Measurements from ENCODE around the gene SLC12A2.

Gene SLC12A2

DNA sequence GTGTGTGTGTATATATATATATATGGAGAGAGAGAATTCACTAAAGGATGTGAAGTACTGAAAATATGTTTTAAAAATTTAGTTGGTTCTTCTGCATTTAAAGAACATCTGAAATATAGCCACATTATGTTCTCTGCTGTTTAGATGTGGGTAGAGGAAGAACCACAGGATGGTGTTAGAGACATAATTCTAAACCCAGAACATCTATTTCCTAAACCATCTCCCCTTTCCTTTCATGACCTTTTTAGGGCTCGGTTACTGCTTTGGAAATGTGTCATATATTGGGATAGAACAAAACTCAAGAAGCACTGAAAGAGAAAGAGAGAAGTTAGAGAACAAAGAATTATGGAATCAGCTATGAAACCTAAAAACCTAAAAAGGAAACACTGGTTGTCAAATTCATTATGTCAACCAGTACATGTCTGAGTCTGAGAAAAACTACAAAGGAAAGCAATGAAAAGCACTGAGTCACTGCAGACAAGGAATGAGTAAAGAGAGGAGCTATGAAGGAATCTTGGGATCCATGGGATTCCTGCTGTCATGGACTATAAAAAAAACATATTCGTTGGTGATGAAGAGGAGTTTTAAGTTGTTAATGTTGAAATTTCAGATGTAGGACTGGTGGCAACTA lies 28.4 kb downstream of the SLC12A2 start:
- no peak overlapping the region for H3K27ac ChIP-seq
- TF ChIP-seq, protein P1, sequence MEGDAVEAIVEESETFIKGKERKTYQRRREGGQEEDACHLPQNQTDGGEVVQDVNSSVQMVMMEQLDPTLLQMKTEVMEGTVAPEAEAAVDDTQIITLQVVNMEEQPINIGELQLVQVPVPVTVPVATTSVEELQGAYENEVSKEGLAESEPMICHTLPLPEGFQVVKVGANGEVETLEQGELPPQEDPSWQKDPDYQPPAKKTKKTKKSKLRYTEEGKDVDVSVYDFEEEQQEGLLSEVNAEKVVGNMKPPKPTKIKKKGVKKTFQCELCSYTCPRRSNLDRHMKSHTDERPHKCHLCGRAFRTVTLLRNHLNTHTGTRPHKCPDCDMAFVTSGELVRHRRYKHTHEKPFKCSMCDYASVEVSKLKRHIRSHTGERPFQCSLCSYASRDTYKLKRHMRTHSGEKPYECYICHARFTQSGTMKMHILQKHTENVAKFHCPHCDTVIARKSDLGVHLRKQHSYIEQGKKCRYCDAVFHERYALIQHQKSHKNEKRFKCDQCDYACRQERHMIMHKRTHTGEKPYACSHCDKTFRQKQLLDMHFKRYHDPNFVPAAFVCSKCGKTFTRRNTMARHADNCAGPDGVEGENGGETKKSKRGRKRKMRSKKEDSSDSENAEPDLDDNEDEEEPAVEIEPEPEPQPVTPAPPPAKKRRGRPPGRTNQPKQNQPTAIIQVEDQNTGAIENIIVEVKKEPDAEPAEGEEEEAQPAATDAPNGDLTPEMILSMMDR (conservative IDR thresholded peaks at IDR 0.05), result no peak

DNA sequence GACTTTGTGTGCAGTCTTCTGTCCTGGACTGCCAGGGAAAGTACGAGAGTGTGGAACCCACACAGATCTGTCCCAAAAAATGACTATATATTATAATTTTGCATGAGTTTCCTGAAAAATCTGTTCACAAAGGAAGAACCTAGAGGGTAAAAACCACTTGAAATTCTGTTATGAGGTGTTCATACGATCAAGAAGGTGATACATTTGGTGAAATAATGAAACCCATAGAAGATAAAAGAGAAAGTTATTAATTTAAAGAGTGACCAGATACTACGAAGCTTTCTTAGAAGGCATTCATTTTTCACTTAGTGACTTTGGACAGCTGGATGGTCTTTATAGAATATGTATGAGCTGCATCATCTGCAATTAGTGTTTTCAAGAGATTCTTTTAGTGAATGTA lies 32.9 kb downstream of the SLC12A2 start:
- no peak overlapping the region for H3K27ac ChIP-seq
- TF ChIP-seq, protein P1 (conservative IDR thresholded peaks at IDR 0.05), result no peak

DNA sequence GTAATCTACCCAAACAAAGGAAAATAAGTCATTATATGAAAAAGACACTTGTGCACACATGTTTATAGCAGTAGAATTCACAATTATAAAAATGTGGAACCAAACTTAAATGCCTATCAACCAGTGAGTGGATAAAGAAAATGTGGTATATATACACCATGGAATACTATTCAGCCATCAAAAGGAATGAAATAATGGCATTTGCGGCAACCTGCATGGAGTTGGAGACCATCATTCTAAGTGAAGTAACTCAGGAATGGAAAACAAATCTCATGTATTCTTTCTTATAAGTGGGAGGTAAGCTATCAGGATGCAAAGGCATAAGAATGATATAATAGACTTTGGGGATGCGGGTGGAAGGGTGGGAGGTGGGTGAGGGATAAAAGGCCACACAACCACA lies 34.6 kb downstream of the SLC12A2 start:
- TF ChIP-seq, protein P1 (conservative IDR thresholded peaks at IDR 0.05), result no peak
- H3K27ac ChIP-seq, result no peak overlapping the region

DNA sequence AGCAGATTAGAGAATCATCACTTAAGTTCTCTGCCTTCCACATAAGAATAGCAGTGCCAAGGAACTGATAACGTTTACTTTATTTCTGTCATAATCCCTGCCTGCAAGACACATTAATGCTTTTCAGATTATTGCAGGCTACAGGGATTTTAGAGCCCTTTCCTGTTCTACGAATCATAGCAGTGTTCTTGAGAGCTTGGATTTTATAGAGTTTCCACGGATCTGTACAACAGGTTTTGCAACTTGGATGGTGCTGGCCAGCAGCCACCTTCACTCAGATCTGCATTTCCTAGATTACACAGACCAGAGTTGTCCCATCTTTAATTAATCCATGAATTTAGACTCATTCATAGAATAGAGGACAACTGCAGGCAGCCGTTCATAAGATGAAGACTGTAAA lies 38.1 kb downstream of the SLC12A2 start:
- TF ChIP-seq, protein P1 (conservative IDR thresholded peaks at IDR 0.05), result no peak
- H3K27ac ChIP-seq, result peak overlapping the region; percentile 81

DNA sequence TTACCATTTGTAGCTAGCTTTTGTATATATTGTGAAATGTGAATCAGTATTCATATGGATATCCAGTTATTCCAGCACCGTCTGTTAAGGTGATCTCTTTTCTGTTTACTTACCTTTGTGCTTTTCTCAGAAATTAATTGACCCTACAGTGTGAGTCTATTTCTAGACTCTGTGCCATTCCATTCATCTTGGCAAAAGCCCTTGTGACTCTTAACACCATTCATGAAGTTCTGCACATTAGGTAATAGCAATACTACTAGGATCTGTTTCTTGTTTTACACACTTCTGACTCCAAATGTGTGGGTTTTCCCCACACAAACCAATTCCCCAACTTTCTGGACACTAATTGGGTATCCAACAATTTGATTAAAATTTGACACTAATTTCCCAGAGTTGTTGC lies 40.4 kb downstream of the SLC12A2 start:
- H3K27ac ChIP-seq, result no peak overlapping the region
- TF ChIP-seq, protein P1 (conservative IDR thresholded peaks at IDR 0.05), result no peak

DNA sequence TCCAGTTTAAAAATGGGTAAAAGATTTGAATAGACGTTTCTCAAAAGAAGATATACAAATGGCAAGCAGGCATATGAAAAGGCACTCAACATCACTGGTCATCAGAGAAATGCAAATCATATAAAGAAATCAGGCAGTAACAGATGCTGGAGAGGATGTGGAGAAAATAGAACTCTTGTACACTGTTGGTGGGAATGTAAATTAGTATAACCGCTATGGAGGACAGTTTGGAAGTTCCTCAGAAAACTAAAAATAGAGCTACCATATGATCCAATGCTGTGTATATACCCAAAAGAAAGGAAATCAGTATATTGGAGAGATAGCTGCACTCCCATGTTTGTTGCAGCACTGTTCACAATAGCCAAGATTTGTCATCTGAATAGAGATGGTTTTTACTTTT lies 42.7 kb downstream of the SLC12A2 start:
- TF ChIP-seq, protein P1 (conservative IDR thresholded peaks at IDR 0.05), result no peak
- H3K27ac ChIP-seq, result no peak overlapping the region

DNA sequence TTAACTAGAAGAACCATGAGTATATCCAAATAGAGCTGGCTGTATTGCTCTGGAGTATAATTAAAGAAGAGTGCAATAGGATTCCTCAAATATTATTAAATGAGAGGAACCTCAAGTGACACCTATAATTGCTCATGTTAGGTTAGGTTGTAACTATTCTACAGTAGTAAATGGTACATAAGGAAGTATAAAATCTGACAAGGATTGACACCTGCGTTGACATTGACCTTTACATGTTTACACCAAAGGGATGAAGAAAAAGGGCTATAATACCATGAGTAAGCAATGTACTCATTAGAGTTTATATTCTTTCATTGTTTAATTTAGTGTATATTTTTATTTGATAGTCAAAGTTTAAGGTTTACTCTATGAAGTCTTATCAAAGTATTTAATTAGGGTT lies 48.9 kb downstream of the SLC12A2 start:
- H3K27ac ChIP-seq, result no peak overlapping the region
- TF ChIP-seq, protein P1 (conservative IDR thresholded peaks at IDR 0.05), result no peak
